NCI-H748 treated with DMSO at 0.1 percent for 48 hours (cell line): ENCODE data around the gene SUFU.
"Not testable (repeated sequence)": the region's sequence is repeated elsewhere in the genome, so short reads cannot be mapped to it uniquely, and the experiment has no call there.

Source experiments
- DNase-seq: peaks from one replicate; lab custom pipeline; 2025; lab: John Stamatoyannopoulos, UW

The SUFU gene

DNA sequence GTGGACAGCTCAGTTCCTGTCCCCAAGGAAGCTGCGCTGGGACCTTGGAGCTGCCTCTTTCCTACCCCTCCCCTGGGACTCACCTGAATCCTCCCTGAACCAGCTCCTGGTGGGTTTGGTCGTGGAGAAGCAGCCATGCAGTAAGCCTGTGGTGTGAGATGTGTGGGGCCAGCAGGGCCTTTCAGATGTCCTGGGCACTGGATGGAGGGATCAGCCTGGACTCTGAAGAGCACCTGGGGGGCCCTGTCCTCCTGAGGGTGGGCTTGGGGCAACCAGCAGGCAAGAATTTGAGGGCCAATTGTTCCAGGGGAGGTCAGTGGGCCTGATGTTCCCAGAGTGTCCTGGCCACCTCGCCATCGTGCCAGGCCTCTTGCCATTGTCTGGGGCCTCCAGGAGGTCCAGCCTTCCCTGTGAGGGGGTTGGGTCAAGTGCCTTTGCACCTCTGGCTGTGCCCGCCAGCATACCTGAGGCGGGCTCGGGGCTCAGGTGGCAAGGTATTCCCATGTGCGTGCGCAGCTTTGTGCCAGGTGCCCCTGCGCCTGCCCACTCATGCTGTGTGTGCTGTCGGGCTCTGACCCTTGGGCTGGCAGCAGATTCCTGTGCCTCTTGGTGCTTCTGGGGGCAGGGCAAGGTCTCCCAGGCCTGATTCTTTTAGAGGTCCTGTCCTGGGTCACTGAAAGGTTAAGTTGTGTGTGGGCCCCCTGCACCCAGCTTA, 147.8 kb downstream of the SUFU start:
- DNase-seq: no peak

DNA sequence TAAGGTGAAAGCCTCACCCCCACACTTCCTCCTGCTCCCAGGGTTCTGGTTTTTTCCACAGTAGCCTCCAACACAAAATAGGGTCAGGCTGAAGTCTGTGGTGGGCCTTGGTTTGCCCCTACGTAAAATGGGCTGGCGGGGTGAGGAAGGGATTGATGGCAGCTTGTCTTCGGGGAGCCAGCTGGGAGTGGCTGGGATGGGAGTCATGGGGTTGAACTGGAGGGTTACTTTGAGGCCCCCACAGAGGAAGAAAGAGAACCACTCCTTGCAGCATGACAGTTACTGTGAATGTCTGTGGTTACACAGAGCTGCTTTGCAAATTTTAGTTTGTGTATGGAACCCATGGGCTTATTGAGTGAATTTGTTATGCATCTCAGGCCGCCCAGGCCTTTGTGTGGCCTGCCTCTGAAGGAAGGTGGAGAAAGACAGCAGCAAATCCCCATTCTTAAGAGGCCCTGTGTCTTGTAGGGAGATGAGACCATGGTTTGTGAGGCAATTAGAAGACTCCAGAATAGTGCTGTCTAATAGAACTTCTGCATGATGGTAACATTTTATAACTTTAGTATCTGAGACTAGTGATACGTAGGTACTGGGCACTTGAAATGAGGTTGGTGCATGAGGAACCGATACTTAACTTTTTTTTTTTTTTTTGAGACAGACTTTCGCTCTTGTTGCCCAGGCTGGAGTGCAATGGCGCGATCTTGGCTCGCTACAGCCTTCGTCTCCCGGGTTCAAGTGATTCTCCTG, 148.6 kb downstream of the SUFU start:
- no peak for DNase-seq

DNA sequence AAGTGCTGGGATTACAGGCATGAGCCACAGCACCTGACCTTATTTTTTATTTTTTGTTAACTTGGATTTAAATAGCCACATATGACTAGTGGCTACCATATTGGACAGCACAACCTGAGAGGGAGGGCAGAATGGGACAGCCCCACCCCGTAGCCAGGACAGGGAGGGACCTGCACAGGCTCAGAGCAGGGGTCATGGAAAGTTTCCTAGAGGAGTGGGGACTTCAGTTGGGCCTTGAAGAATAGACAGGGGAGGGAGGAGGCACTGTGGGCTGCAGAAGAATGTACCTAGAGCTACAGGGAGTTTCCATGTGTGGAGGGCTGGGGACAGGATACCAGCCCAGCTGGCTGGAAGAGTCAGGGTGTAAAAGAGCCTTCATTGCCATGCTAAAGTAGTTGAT, 149.3 kb downstream of the SUFU start:
- DNase-seq: no peak

DNA sequence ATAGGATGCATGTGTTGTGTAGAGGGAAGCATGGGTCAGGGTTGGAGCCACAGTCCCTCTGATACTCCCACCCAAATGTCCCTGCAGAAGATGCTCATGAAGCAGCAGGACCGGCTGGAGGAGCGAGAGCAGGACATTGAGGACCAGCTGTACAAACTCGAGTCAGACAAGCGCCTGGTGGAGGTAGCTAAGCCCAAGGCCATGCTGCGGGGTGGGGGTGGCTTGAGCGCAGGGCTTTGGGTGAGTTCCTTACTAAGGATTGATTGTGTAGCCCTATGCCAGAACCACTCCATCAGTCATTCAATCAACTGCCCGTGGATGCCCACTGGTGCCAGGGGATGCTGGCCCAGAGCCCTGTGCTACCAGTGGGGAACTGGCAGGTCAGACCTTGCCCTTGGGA, 150.8 kb downstream of the SUFU start:
- DNase-seq: no peak

DNA sequence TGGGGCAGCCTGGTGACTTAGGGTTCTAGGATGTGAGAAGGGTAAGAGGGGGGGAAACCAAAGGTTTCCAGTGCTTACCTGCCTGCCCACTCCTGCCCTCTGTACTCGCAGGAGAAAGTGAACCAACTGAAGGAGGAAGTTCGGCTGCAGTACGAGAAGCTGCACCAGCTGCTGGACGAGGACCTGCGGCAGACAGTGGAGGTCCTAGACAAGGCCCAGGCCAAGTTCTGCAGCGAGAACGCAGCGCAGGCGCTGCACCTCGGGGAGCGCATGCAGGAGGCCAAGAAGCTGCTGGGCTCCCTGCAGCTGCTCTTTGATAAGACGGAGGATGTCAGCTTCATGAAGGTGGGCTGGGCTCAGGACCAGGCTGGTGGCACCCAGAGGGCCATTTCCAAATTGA, 151.2 kb downstream of the SUFU start:
- no peak for DNase-seq

DNA sequence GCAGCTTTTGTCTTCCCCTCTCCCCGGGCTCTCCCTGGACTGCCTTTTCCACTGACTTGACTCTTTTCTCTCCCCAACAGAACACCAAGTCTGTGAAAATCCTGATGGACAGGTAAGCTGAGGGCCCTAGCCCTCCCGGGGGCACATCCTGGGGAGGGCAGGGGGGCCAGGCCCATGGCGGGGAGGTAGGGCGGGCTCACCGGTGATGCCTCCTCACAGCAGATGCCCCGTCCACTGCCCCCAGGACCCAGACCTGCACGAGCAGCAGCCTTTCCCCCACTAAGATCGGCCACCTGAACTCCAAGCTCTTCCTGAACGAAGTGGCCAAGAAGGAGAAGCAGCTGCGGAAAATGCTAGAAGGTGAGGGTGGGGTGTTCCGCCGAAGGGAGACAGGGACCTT, 152.3 kb downstream of the SUFU start:
- no peak for DNase-seq

DNA sequence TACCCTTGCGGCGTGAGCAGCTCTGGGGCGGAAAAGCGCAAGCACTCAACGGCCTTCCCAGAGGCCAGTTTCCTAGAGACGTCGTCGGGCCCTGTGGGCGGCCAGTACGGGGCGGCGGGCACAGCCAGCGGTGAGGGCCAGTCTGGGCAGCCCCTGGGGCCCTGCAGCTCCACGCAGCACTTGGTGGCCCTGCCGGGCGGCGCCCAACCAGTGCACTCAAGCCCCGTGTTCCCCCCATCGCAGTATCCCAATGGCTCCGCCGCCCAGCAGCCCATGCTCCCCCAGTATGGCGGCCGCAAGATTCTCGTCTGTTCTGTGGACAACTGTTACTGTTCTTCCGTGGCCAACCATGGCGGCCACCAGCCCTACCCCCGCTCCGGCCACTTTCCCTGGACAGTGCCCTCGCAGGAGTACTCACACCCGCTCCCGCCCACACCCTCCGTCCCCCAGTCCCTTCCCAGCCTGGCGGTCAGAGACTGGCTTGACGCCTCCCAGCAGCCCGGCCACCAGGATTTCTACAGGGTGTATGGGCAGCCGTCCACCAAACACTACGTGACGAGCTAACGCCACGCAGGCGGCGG, 153.1 kb downstream of the SUFU start:
- no peak for DNase-seq

DNA sequence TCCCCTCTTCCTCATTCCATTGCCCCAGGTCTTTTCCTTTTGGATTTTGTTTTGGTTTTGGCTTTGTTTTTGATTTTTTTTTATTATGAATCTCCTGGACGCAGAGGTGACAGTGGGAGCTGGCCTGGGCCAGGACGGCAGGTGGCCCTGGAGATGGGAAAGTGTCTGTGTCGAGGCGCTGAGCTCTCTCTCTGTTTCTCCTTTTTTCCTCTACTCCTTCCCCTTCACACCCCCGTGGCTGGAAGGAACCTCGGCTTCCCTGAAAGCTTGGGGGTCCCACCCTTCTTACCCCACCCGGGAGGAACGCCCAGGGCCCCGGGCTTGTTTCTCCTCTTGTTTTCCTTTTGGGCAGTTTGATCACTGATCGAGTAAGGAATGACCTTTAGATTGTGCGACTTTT, 153.7 kb downstream of the SUFU start:
- no peak for DNase-seq

DNA sequence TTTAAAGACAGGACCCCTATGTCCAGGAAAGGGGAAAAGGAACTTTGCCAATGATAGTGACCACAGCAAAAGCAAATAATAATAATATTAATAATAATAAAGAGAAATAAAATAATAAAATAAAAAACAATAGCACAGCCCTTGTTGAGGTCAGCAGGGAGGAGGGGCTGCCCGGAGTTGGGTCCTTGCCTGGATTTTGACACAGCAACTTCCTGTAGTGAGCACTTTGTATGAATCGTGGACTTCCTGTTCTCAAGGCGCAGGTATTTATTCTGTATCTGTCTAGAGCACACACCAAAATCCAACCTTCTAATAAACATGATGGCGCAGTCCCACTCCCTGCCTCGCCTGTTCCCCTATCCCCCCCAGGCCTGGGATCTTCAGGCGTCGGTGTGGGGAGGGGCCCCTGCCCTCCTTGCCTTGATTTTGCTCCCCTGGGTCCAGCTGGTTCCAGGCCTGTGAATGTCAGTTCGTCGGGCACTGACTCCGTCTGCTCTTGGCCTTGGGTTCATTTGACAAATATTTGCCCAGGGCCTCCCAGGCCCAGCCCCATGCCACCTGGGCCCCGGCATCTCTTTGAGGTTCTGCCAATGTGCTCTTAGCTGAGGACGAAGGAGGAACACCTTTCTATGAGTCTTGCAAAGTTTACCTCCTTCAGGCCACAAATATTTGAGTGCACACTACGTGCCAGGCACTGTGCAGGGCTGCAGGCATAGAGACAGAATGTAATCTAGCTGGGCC, 154.4 kb downstream of the SUFU start:
- DNase-seq: no peak

DNA sequence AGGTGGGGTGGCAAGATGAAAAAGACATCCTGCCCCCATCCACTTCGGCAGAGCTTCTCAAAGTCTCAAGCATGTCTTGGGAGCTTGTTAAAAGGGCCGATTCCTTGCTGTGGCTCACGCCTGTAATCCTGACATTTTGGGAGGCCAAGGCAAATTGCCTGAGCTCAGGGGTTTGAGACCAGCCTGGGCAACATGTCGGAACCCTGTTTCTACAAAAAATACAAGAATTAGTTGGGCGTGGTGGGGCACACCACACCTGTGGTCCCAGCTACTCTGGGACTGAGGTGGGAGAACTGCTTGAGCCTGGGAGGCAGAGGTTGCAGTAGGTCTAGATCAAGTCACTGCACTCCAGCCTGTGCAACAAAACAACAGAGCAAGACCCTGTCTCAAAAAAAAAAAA, 155.0 kb downstream of the SUFU start:
- DNase-seq: no peak

DNA sequence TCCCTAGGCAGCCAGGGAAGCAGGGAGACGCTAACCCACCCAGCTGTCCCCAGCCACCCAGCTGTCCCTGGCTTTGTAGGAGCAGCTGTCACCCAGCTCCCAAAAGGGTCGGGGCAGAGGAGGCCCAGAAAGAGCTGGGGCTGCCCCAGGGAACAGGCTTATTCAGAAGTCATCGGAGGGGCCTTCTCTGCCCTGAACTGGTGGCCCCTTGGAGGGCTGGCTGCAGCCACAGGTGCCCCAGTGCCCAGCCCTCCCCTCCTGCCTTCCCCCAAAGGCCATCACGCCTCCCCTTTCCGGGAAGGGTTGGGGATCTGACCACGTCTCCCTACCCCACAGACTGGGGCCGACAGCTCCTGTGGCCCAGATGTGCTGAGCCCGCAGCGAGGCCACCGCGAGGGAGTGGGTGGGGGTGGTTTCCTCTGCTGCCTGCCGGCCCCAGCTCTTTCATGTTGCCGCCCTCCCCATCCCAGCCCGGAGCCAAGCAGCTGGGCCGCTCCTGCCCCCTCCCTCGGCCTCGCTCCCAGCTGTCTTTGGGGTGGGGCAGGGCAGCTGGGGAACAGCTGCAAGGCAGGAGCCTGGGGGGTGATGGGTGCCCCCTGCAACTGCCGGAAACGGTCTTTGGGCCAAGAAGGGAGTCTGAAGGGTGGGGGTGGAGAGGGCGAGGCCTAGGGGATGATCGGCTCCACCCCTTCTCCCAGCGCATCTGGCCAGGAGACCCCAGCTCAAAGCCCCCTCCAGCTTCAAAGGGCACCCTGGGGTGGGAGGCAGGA, 157.3 kb downstream of the SUFU start:
- no peak for DNase-seq

DNA sequence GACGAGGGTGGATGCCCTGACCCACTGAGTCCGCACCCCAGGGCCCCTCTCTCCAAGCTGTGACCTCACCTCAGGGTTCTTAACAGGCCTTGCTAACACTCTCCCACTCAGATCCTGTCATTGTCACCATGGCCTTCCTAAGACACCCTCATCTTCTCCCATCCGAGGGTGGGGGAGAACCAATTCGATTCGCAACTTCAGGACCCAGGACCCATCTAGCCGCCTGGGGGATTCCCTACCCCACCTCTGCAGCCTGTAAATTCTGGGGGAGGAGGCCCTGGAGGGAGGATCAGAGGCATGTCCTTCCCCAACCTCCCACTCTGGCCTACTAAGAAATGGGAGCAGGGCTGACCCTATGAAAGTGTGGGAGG, 157.9 kb downstream of the SUFU start:
- no peak for DNase-seq

DNA sequence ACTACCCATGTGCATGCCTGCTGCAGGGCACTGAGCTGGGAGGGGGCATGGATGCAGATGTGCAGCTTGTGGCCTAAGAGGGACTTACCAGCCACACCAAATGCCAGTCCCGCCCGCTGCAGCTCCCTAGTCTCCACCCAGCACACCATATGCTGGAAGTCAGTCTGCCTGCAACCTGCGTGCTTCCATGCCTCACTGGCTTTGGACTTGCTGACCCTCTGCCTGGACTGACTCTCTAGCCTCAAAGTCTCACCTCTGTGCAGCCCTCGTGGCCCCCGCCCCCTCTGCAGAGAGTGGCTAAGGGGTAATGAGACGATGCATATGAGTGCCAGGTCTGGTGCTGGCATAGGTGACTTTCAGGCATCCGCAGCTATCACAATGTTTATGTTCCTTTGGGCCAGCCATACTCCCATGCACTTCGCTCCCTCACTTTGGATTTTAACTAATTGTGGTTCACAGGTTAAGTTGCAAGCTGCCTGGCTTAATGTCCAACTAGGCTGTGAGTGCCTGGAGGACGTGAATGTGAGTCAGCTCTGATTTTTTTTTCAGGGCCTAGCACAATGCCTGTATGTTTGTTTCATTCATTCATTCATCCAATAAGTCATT, 162.2 kb downstream of the SUFU start:
- no peak for DNase-seq

DNA sequence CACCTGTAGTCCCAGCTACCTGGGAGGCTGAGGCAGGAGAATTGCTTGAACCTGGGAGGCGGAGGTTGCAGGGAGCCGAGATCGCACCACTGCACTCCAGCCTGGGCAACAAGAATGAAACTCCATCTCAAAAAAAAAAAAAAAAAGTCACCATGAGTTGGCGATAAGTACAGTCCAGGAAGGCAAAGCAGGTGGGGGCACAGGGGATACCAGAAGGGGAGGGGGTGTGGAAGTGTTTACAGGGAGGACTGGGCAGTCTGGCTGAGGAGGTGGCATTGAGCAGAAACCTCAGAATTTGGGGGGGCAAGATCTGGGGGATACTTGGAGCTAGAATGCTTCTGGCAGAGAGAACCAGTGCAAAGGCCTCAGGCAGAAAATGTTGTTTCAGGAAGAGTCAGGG, 163.6 kb downstream of the SUFU start:
- DNase-seq: not testable (repeated sequence)

DNA sequence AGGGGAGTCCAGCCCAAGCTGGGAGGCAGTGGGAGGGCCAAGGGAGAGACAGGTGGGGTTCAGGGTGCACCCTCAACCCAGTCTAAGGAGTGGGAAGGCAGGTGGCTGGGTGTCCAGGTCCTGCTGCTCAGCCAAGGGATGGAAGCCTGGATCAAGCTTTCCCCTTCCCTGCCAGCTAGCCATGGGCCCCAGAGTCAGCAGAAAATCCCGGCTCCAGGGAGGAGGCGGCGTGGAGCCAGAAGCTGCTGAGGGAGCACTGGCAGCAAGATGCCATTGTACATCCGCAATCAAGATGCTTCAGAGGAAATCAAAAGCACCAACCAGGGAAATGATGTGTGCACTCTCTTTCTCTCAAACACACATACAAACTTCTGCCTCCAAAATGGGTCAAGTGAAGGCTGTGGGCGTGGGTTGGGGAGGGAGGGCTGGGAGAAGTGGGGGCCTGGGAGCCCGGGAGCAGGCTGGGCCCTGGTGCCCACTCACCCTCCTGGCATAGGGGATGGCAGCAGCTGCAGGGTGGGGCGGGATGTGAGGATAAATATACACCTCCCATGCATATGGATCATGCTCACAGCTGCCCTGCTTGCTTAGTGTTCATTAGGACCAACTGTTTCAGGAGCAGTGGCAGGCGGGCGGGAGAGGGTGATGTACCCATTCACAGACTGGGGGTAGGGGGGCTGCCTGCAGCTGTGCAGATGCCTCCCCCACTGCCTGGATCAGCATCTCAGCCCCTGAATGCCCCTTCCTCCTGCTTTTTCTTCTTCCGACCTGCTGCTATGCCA, 164.7 kb downstream of the SUFU start:
- DNase-seq: no peak

DNA sequence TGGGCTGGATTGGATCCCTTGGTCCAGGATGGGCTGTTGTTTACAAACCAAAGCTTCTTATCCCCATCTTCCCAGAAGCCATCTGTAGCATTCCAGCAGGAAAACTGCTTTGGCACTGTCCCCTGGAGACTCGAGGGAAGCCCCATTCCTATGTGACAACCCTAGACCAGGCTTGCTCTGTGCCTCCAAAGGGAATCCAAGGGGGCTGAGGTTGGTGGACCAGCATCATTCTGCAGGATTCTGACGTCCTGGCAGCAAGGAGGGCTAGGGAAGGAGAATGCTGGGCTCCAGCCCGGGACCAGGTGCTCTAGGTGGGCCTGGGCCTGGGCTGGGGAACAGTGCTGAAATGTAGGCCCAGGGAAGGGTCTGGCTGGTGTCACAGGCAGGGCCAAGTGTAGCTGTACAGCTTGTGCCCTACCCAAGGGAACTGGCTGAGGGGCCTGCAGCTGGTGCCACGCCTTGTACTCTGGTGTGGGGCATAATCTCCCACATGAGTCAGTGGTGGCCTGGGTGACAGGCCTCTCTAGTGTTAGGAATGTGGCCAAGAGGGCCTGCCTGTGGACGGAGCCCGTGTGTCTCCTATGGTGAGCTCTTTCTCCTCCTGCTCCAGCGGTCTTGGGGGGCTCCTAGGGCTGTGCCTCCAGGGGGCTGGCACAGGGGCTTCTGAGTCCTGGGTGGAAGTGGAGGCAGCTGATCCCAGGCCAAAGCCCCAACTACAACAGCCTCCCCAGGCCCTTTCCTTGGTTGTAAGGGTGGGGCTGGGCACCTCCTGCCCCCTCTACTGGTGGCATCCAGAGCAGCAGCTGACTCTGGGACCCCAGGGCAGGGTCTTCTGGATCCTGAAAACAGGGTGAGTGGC, 165.7 kb downstream of the SUFU start:
- no peak for DNase-seq

DNA sequence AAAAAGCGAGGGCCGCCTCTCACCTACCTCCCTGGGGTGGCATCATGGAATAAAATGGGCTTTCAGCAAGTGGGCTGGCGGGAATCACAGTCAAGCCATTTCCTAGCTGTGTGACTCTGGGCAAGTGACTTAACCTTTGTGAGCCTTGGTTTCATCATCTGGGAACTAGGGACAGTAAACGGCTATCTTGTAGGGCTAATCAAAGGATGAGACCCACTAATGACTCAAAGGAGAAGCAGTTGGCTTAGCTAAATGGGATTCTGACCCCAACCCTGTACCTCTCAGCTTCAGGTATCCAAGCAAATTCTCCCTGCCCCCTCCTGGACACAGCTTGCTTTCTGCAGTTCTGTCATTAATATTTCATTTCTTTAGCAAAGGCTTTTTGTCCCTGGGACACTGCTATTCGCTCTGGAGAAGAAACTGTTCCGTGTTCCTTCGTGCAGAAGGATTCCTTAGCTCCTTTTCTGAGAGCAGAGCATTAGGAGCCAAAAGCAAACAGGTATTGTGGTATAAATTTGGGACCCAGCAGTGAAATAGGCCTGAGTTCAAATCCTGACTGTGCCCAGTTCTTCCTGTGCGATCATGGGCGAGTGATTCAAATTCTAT, 166.4 kb downstream of the SUFU start:
- DNase-seq: no peak

DNA sequence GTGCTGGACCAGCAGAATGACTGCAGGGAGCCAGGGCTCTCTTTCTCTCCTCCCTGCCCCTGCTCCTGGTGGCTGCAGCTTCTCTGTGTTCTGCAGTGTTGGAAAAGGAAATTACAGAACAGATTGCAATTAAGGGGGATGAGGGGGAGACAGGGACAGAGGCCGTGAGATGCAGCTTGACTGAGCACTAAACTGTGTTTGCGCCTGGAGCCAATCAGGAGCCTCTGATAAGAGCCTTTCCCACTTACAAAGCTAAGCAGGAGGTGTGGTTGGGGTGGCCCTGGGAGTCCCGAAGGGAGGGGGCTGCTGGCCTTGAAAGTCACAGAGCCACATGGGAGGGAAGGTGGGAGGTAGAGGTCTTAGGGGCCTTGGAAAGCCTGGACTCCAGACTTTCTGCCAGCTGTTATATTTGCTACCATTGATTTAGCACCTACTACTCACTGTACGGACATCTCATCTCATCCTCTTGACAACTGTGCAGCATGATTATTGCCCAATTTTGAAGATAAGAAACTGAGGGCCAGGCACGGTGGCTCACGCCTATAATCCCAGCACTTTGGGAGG, 167.2 kb downstream of the SUFU start:
- no peak for DNase-seq

DNA sequence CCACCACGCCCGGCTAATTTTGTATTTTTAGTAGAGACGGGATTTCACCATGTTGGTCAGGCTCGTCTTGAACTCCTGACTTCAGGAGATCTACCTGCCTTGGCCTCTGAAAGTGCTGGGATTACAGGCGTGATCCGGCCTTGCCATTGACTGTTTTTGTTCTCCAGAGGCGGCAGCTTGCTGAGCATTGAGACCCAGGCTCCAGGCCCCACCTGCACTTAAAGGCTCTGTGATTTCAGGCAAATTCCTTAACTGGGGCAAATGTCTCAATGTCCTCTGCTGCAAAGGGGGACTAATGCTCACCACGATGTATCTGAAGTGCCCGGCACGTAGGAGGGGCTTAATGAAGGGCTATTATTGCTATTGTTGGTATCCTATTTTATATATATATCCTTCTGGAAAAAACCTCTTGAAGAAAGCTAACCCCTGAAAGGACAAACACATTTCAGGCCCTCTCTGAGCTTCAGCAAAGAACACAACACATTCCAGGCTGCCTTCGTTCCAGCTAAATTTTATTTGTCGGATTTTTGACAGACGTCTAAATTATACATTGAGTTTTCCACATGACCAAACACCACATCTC, 169.6 kb downstream of the SUFU start:
- DNase-seq: no peak
